Measurements from ENCODE around the gene GLRA3.
A peak's percentile ranks its signal among the peaks of the same experiment; 100 is the strongest.
"Not testable (repeated sequence)": the region's sequence is repeated elsewhere in the genome, so short reads cannot be mapped to it uniquely, and the experiment has no call there.

The GLRA3 gene

GRCh38 chr4:174631901-174632758, 196.9 kb downstream of the GLRA3 start:
- no peak overlapping the region for H3K27ac ChIP-seq (ENCODE audit: low read depth, low read length)
- no peak overlapping the region for H3K4me3 ChIP-seq (ENCODE audit: low read length)
- no peak overlapping the region for H3K9ac ChIP-seq (ENCODE audit: low read length)
- no peaks in the 10 kb centered on the region for H3K36me3 ChIP-seq (ENCODE audit: control insufficient read depth, insufficient read depth, low read length)
- no peaks in the 10 kb centered on the region for H3K4me1 ChIP-seq (ENCODE audit: control insufficient read depth, insufficient read depth, low read length)
- H3K27me3 ChIP-seq (ENCODE audit: control insufficient read depth, insufficient read depth, low read length): no peaks in the 10 kb centered on the region

GRCh38 chr4:174629907-174630450, 199.1 kb downstream of the GLRA3 start:
- H3K4me3 ChIP-seq (ENCODE audit: low read length); H3K9ac ChIP-seq (ENCODE audit: low read length); H3K27me3 ChIP-seq (ENCODE audit: control insufficient read depth, insufficient read depth, low read length); H3K27ac ChIP-seq (ENCODE audit: low read depth, low read length); H3K36me3 ChIP-seq (ENCODE audit: control insufficient read depth, insufficient read depth, low read length); H3K4me1 ChIP-seq (ENCODE audit: control insufficient read depth, insufficient read depth, low read length): not testable (repeated sequence)

DNA sequence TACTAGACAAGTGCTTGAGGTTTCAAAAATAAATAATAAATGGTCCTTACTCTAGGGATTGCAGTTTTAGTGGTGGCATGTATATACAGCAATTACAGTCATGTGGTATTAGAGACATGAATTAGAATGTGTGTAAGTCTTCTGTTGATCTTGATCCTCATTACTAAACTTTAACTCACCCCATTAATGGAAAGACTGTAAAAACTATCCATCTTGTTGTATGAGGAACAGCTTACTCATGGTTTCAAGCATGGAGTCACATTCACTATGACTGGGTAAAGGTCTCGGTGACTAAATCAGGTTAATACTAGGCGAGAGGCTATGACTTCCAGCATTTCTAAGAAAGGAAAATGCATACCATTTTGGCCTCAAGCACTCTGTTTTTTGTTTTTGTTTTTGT, 199.8 kb downstream of the GLRA3 start:
- H3K4me3 ChIP-seq (ENCODE audit: low read length): no peak overlapping the region
- H3K27me3 ChIP-seq (ENCODE audit: control insufficient read depth, insufficient read depth, low read length): no peaks in the 10 kb centered on the region
- no peaks in the 10 kb centered on the region for H3K4me1 ChIP-seq (ENCODE audit: control insufficient read depth, insufficient read depth, low read length)
- H3K27ac ChIP-seq (ENCODE audit: low read depth, low read length): no peak overlapping the region
- no peak overlapping the region for H3K9ac ChIP-seq (ENCODE audit: low read length)
- no peaks in the 10 kb centered on the region for H3K36me3 ChIP-seq (ENCODE audit: control insufficient read depth, insufficient read depth, low read length)

- H3K27ac ChIP-seq (ENCODE audit: low read depth, low read length): no peak overlapping the region
- no peaks in the 10 kb centered on the region for H3K36me3 ChIP-seq (ENCODE audit: control insufficient read depth, insufficient read depth, low read length)
- no peak overlapping the region for H3K9ac ChIP-seq (ENCODE audit: low read length)
Measured at GRCh38 chr4:174628191-174628590, 200.9 kb downstream of the GLRA3 start.

DNA sequence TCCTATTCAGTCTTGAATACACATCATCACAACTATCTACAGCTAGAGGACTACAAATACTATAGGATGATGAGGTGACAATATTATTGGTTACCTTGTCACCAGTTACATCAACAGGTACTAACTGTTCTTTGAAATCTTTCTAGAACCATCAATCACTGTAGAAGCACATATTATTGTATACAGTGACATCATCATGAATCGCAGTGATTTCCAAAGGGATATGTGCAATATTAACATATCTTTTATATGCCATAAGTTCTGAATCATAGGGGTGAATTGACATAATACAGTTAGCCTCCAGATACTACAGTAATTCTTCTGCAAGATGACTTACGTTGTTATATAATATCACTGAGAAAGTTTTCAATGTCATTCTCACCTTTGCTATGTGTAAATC, 201.6 kb downstream of the GLRA3 start:
- Histone ChIP-seq H3K27me3 (ENCODE audit: control insufficient read depth, insufficient read depth, low read length) (no peaks in the 10 kb centered on the region), H3K36me3 (ENCODE audit: control insufficient read depth, insufficient read depth, low read length) (no peaks in the 10 kb centered on the region), H3K4me3 (ENCODE audit: low read length) (no peak overlapping the region), H3K4me1 (ENCODE audit: control insufficient read depth, insufficient read depth, low read length) (no peaks in the 10 kb centered on the region), H3K9ac (ENCODE audit: low read length) (no peak overlapping the region), H3K27ac (ENCODE audit: low read depth, low read length) (no peak overlapping the region)

More at GRCh38 chr4:174628191-174628590, 200.9 kb downstream of the GLRA3 start:
- no peaks in the 10 kb centered on the region for H3K4me1 ChIP-seq (ENCODE audit: control insufficient read depth, insufficient read depth, low read length)
- H3K27me3 ChIP-seq (ENCODE audit: control insufficient read depth, insufficient read depth, low read length): no peaks in the 10 kb centered on the region
- no peak overlapping the region for H3K4me3 ChIP-seq (ENCODE audit: low read length)

- Histone ChIP-seq H3K27ac (ENCODE audit: low read depth, low read length) (no peak overlapping the region), H3K4me1 (ENCODE audit: control insufficient read depth, insufficient read depth, low read length) (no peaks in the 10 kb centered on the region), H3K36me3 (ENCODE audit: control insufficient read depth, insufficient read depth, low read length) (no peaks in the 10 kb centered on the region), H3K4me3 (ENCODE audit: low read length) (no peak overlapping the region), H3K27me3 (ENCODE audit: control insufficient read depth, insufficient read depth, low read length) (no peaks in the 10 kb centered on the region), H3K9ac (ENCODE audit: low read length) (no peak overlapping the region)
Measured at GRCh38 chr4:174626342-174627008, 202.6 kb downstream of the GLRA3 start.

- no peaks in the 10 kb centered on the region for H3K4me1 ChIP-seq (ENCODE audit: control insufficient read depth, insufficient read depth, low read length)
- H3K9ac ChIP-seq (ENCODE audit: low read length): no peak overlapping the region
- H3K4me3 ChIP-seq (ENCODE audit: low read length): no peak overlapping the region
- H3K36me3 ChIP-seq (ENCODE audit: control insufficient read depth, insufficient read depth, low read length): no peaks in the 10 kb centered on the region
- no peak overlapping the region for H3K27ac ChIP-seq (ENCODE audit: low read depth, low read length)
- no peaks in the 10 kb centered on the region for H3K27me3 ChIP-seq (ENCODE audit: control insufficient read depth, insufficient read depth, low read length)
Measured at GRCh38 chr4:174616661-174617060, 212.4 kb downstream of the GLRA3 start.

DNA sequence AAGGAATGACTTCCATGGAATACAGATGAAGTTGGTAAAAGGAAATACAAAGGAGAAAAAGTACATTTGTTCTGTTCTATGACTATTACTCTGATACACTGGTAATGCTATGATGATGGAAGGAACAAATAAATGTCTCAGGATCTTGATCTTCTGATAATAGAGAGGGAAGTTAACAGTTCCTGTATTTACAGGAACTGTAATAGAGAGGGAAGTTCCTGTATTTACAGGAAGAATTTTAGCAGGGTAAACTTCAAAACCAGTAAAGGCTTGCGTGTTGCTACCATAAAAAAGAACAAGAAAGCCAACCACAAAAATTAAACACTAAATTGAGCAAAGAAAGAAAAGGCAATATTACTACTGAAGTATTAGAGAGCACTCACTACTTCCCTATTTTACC, 215.1 kb downstream of the GLRA3 start:
- Histone ChIP-seq H3K4me1 (ENCODE audit: control insufficient read depth, insufficient read depth, low read length) (no peaks in the 10 kb centered on the region), H3K27me3 (ENCODE audit: control insufficient read depth, insufficient read depth, low read length) (no peaks in the 10 kb centered on the region), H3K27ac (ENCODE audit: low read depth, low read length) (no peak overlapping the region), H3K9ac (ENCODE audit: low read length) (no peak overlapping the region), H3K4me3 (ENCODE audit: low read length) (no peak overlapping the region), H3K36me3 (ENCODE audit: control insufficient read depth, insufficient read depth, low read length) (no peaks in the 10 kb centered on the region)

- no peak overlapping the region for H3K9ac ChIP-seq (ENCODE audit: low read length)
- H3K4me1 ChIP-seq (ENCODE audit: control insufficient read depth, insufficient read depth, low read length): no peaks in the 10 kb centered on the region
- no peak overlapping the region for H3K27ac ChIP-seq (ENCODE audit: low read depth, low read length)
- no peaks in the 10 kb centered on the region for H3K27me3 ChIP-seq (ENCODE audit: control insufficient read depth, insufficient read depth, low read length)
- no peaks in the 10 kb centered on the region for H3K36me3 ChIP-seq (ENCODE audit: control insufficient read depth, insufficient read depth, low read length)
- H3K4me3 ChIP-seq (ENCODE audit: low read length): no peak overlapping the region
Measured at GRCh38 chr4:174611792-174612191, 217.3 kb downstream of the GLRA3 start.

- no peak overlapping the region for H3K27ac ChIP-seq (ENCODE audit: low read depth, low read length)
- H3K4me1 ChIP-seq (ENCODE audit: control insufficient read depth, insufficient read depth, low read length): no peaks in the 10 kb centered on the region
- H3K9ac ChIP-seq (ENCODE audit: low read length): no peak overlapping the region
- H3K4me3 ChIP-seq (ENCODE audit: low read length): no peak overlapping the region
- no peaks in the 10 kb centered on the region for H3K27me3 ChIP-seq (ENCODE audit: control insufficient read depth, insufficient read depth, low read length)
- no peaks in the 10 kb centered on the region for H3K36me3 ChIP-seq (ENCODE audit: control insufficient read depth, insufficient read depth, low read length)
Measured at GRCh38 chr4:174607792-174608191, 221.3 kb downstream of the GLRA3 start.

DNA sequence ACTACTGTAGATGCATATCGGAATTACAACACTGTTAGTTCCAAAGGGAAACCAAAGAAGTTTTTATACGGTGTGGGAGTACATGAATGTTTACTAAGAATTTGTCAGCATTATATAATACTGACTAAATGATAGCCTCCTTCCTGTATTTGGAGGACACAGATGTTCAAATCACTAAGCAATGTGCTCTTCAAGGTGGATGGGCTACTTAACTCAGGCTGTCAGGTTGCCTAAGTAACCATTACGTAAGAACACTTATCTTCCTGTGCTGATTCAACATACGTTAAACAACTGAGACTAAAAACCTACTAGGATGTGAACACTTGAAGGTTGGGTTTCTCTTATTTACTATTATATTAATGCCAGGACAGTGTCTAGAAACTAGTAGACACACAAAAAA, 224.8 kb downstream of the GLRA3 start:
- no peaks in the 10 kb centered on the region for H3K36me3 ChIP-seq (ENCODE audit: control insufficient read depth, insufficient read depth, low read length)
- no peak overlapping the region for H3K4me3 ChIP-seq (ENCODE audit: low read length)
- no peaks in the 10 kb centered on the region for H3K27me3 ChIP-seq (ENCODE audit: control insufficient read depth, insufficient read depth, low read length)
- no peak overlapping the region for H3K9ac ChIP-seq (ENCODE audit: low read length)
- peak overlapping the region; percentile 22 for H3K27ac ChIP-seq (ENCODE audit: low read depth, low read length)
- H3K4me1 ChIP-seq (ENCODE audit: control insufficient read depth, insufficient read depth, low read length): no peaks in the 10 kb centered on the region

- Histone ChIP-seq H3K4me1 (ENCODE audit: control insufficient read depth, insufficient read depth, low read length) (no peaks in the 10 kb centered on the region), H3K4me3 (ENCODE audit: low read length) (no peak overlapping the region), H3K9ac (ENCODE audit: low read length) (no peak overlapping the region), H3K27ac (ENCODE audit: low read depth, low read length) (no peak overlapping the region), H3K36me3 (ENCODE audit: control insufficient read depth, insufficient read depth, low read length) (no peaks in the 10 kb centered on the region), H3K27me3 (ENCODE audit: control insufficient read depth, insufficient read depth, low read length) (no peaks in the 10 kb centered on the region)
Measured at GRCh38 chr4:174600391-174600790, 228.7 kb downstream of the GLRA3 start.
